ENCODE data around the gene CD6. TPM values are rescaled to one million over a fixed set of nuclear protein-coding genes. Genes with fewer than 3 reads are reported as not detected.

Gene CD6
- total RNA-seq, 1 donor: 1.3 TPM

DNA sequence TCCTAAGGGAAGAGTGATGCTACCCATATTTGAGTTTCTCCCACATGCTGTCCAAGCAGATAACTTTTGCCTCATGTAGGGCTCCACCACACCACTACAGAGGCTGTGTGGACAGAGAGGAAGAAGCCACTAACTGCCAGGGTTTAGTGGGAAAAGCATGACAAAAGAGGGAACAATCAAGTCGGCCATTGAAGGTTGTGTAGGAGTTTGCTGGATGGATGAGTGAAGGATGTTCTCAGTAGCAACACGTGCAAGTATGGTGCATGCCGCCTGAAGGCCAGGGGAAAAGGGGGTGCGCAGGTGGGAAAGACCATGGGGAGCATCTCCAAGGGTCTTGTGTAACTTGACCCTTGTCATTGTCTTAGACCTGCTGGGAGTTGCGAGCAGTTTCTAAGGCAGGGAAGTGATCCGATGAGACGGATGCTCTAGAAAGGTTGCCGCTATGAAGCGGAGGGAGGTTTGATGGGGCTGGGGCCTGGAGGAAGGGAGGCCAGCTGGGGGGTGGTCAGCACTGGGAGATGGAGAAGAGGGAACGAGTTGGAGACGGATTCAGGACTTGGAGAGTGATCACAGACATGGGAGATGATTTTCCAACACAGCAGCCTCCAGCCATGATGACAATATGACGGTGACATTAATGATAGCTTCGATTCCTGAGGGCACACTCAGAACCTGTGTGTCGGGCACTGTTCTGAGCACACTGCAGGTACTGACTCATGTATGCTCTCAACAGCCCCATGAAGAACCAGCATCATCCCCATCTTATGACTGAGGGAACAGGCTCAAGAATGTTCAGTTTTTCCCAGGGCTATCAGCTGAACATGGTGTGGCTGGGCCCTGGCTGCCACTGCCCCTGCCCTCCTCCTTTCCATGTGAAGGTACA is 53.7 kb downstream of the CD6 start:
- DNase-seq (ENCODE audit: low read depth in 2 of 3, low spot score in 2 of 3): no peak

DNA sequence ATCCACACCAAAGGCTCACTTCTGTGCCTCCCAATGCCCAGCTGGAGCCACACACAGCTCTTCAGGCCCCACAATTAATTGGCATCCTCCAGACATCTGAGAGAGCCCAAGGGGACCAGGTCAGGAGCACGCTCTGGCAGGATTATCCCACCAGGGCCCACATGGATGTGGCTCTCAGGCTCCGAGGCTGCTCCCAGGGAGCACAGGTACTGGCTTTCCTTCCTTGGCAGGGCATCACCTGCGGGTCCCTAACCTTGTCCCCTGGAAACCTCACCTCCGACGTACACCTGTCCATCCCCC is 54.3 kb downstream of the CD6 start:
- no peak for DNase-seq (ENCODE audit: low read depth in 2 of 3, low spot score in 2 of 3)

DNA sequence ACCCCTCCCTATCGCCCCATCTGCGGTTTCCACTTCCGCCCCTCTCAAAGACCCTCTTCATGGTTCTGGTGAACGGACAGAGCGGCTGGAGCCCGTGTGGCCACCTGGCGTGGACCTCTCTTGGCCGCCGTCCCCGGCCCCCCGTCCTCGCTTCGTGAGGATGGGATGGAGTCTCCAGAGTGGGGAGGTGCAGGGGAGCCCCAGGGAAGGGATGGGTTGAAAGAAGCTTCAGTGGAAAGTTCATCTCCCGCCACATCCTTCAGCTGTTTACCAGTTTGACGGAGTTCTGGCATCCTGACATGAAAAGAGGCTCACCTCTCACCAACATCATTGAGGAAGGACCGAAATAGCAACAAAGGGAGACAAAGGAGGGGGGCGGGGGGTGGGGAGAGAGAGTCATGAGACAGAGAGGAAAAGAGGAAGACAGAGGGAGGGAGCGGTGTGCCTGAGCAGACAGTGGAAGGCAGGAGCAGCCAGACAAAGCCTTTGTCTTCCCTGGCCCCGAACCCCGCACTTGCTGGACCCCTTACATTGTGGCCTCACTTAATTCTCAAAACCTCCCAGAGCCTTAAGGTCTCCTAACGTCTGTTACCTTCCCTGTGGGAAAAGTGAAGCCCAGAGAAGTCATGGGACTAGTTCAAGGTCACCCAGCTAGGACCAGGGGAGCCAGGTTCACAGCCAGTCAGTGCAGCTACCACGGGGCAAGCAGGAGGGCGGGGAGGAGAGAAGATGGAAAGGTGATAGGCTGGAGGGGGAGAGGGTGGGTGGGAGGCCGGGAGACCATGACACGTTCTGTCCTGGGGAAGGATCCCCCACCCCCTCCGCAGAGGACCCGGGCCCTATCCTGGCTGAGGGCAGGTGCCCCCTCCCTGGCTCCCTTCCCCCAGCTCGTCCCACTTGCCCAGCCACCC is 54.9 kb downstream of the CD6 start:
- DNase-seq (ENCODE audit: low read depth in 2 of 3, low spot score in 2 of 3): peak; percentile 34 to 73 (median 53)

DNA sequence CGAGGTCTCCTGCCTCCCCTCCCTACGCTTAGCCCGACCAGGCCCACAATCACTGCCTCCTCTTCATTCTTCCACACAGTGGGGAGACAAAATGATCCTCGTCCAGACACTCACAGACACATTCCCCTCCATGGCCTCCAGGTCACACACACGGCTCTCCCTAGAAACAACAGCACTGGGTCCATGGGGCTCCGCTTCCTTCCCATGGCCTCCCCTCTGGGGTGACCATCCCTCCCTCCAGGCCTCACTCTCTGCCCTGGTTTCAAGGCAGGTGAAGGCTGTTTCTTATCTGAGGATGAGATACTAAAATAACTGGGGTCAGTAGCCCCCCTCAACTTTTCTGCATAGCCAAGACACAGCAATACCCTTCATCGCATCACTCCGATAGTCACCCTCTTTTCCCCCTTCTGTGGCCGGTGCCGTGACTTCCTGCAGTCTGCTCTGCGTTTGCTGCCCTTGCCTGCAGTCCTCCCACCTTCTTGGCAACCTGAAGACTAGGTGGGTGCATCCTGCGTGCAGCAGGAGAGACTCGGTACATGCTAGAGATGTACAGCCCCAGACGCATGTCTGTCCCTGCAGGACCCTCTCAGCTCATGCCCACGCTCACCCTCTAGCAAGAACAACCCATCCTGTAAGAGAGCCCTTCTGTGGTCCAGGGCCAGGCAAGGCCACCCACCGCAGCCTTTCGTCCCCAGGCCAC is 55.8 kb downstream of the CD6 start:
- DNase-seq (ENCODE audit: low read depth in 2 of 3, low spot score in 2 of 3): no peak

DNA sequence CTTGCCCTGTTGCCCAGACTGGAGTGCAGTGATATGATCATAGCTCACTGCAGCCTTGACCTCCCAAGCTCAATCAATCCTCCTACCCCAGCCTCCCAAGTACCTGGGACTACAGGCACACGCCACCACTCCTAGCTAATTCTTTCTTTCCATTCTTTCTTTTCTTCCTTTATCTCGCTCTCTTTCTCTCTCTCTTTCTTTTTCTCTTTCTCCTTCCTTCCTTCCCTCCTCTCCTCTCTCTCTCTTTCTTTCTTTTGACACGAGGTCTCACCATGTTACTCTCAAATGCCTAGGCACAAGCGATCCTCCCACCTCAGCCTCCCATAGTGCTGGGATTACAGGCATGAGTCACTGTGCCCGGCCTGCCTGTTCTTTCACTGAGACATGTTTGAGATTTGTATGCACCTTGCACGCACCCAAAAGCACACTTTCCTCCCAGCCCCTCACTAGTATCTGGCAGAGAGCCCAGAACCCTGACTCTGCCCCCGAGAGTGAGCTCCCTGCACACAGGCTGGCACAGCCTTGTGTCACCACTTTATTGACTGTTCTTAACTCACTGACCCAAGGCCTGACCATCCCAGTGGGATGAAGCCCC is 56.8 kb downstream of the CD6 start:
- peak in 2 of 3 donors; percentile 70 to 73 for DNase-seq (ENCODE audit: low read depth in 2 of 3, low spot score in 2 of 3)

DNA sequence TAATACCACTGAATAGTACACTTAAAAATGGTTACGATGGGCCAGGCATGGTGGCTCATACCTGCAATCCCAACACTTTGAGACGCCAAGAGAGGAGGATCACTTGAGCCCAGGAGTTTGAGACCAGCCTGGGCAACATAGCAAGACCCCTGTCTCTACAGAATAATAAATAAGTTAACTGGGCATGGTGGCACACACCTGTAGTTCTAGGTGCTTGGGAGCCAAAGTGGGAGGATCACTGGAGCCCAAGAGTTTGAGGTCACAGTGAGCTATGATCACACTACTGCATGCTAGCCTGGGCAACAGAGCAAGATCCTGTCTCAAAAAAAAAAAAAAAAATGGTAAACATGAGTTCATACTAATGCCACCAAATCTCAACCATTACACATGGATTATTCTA is 61.3 kb downstream of the CD6 start:
- no peak for DNase-seq (ENCODE audit: low read depth in 2 of 3, low spot score in 2 of 3)

DNA sequence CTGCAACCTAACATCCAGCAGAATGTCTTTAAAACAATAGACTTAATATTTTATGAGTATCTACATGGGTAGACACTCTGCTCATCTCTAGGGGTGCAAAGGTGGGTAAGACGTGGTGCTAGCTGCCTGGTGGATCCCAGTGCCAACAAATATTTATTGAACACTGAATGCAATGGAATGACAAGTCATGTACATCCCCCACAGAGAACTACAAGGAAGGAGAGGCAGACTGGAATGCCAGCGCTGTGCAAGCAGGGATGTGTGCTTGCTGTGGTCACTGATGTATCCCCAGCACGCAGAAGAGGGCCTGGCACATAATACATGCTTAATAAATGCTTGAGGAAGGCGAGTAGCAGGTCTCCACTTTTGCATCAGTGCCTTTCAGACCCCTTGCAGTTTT is 61.9 kb downstream of the CD6 start:
- DNase-seq (ENCODE audit: low read depth in 2 of 3, low spot score in 2 of 3): no peak

DNA sequence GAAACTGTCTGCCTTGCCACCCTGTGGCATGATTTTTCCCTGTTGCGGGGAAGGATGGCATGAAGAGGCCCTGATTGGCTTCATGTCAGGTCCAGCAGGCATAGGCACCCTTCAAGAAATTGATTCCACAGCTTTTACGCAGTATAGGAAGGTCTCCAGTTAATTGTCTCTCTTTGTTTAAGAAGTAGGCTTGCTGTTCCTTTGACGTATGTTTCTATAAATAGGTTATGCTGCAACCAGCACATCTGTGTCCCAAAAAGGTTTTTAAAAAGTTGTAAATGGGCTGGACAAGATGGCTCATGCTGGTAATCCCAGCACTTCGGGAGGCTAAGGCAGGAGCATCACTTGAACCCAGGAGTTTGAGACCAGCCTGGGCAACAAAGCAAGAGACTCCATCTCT is 62.6 kb downstream of the CD6 start:
- no peak for DNase-seq (ENCODE audit: low read depth in 2 of 3, low spot score in 2 of 3)

DNA sequence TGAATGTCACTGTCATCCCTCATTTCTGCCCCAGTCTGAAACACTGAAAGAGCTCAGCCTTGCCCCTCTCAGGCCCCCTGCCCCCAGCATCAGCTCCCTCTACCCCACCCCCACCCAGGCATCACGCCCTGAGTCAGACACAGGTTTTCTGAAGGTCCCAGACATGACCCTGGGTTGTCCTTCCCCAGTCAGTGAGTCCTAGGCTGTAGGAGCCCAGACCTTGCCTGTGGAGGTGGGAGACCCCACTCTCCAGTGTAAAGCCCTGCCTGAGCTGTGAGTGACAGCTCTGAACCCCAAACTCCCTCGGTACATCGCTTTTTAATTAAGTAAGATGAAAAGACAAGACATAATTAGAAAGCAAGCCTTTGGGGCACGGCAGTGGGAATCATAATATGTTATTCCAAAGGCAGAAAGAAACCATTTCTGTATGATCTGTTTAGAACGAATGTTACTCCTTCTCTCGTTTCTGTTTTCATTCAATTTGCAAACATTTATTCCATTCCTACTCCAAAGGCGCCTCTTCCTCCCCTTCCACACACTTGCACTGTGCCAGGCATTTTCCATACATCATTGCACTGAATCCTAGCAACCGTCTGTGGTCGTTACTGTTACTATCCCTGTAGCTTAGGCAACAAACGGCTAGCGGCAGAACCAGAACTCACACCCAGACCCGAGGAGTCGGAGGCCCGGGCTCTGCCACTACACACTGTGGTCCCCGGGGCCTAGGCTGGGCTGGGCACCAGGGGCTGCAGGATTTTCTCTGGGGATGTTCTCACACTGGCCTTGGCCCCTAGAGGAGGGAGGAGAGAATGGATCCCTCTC is 63.4 kb downstream of the CD6 start:
- DNase-seq (ENCODE audit: low read depth in 2 of 3, low spot score in 2 of 3): no peak

DNA sequence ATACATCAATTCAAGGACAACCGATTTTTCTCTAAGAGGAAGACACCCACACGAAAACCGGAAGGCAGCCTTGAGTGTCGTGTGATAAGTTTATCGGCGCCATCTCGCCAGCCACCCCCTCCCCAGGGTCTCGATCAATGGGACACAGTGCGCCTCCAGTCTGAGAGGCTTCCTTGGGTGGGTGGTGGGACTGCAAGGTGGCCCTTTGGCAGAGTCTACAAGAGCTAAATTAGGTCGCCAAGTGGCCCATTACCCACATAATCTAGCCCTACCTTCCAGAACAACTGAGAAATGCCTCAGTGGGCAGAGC is 64.0 kb downstream of the CD6 start:
- DNase-seq (ENCODE audit: low read depth in 2 of 3, low spot score in 2 of 3): no peak

DNA sequence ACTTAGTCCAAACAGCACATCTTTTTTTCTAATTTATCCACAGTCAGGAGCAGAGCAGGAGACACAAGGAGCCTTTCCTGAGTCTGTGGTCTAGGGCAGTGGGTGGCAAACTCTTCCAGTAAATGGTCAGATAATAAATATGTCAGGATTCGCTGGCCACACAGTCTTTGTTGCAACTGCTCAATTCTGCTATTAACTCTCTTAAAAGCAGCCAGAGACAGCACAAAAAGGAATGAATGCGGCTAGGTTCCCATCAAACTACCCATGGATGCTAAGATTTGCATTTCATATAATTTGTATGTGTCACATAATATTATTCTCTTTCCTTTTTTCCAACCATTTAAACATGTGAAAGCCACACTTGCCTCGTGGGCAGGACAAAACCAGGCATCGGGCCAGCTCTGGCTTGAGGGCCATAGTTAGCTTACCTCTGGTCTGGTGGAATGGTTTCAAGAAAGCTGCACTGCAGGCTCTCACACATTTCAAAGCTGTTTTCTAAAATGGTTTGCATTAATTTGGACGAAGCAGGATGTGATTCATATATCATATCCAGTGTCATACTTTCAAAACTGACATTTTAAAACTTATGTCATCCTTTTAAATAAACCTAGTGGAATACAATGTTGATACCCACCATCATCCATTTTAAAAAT is 66.1 kb downstream of the CD6 start:
- DNase-seq (ENCODE audit: low read depth in 2 of 3, low spot score in 2 of 3): no peak

DNA sequence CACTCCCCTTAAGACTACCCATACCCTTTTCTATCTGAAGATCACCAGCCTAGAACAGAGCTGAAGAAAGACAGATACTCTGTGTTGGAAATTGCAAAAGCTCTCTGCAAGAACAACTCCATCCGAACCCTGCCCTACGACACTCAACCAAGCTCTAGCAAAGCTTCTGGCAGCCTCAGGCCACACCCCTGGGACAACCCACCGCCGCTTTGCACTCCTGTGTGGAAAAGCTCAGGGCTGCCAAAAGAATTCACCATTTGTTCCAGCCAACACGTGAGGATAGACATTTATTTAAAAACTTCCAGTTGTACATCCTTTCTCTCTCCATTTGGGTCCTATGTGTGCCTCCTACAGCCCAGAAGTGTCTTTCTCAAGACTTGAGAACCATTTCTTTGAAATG is 68.4 kb downstream of the CD6 start:
- DNase-seq (ENCODE audit: low read depth in 2 of 3, low spot score in 2 of 3): no peak

DNA sequence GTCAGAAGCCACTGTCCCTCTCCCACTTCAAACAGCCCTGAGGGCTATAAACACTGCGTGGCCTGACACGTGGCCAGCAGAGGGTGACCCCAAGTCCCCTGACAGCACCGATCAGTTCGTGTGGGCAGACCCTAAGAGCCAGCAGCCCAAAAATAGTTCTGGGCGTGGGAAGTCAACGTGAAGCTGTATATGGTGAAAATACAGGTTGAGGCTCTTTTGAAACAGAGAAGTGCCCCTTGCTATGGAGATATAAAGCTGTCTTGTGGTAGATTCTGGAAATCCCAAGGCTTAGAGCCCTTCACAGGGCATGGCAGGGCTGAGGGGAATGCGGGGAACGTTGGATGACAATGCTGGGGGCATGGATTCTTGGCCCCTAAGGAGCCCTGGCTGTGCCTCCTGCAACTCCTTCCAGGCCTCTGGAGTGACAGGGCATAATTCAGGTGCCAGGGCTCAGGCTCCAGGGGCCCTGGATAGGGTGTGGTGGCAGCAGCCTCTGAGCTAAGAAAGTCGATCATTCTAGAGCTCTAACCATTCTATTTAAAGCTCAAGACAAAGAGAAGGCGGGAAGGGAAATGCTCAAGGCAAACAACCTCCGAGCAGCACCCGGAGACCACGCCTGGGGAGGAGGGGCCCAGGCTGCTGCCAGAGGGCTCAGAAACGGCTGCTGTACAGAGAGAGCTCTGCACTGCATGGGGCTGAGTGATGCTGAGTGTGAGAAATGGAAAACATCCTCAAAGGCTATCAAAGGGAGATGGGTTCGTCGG is 70.5 kb downstream of the CD6 start:
- peak in 2 of 3 donors; percentile 57 to 61 for DNase-seq (ENCODE audit: low read depth in 2 of 3, low spot score in 2 of 3)

DNA sequence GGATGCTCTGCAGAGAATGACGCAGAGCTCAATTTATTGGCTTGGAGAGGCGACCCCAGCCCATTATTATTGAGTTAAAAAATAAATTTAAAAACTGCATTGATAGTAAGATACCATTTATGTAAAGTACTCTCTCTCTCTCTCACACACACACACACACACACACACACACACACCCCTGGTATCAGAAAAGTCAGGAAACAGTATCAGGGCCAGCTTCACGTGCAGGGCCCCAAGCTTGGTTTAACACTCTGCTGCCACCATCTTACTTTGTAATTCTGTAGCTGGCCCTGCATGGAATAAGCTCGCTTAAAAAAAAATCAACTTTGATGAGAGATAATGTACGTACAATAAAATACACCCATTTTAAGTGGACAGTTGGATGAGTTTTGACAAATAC is 71.1 kb downstream of the CD6 start:
- no peak for DNase-seq (ENCODE audit: low read depth in 2 of 3, low spot score in 2 of 3)

DNA sequence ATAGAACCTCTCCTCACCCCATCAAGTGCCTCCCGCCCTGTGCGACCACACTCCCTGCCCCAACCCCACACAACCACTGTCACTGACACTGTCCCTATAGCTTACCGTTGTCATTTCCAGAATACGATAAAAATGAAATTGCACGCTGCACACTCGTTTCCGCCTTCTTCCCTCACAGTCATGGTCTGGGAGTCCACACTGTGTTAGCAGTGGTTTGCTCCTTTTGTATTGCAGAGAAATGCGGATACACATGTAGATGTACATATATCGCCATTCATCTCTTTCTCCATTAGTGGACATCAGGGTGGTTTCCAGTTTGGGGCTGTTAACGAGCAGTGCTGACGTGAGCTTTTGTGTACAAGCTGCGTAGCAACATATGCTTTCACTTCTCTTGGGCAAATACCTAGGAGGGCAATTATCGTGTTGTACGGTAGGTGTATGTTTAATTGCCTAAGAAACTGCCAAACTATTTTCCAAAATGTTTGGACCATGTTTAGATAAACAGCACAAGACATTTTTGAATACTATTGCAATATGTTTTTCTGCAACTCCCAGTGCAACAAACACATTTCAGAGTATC is 71.6 kb downstream of the CD6 start:
- no peak for DNase-seq (ENCODE audit: low read depth in 2 of 3, low spot score in 2 of 3)

DNA sequence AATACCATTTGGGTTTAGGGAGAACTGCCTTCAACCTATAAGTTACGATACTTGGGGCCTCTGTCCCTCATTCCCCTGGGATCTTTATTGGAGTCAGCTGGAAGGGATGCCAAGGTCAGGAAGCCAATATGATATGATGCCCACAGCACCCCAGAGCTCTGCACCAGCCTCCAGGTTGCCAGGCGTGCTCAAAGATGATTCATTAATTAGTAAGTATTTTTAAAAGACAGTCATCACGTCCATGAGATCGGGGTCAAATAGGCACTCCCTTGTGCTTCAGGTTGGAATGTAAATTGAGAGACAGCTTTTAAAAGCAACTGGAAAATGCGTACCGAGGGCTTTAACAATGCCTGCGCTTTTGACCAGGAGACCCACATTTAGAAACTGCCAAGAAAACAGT is 73.8 kb downstream of the CD6 start:
- DNase-seq (ENCODE audit: low read depth in 2 of 3, low spot score in 2 of 3): no peak

DNA sequence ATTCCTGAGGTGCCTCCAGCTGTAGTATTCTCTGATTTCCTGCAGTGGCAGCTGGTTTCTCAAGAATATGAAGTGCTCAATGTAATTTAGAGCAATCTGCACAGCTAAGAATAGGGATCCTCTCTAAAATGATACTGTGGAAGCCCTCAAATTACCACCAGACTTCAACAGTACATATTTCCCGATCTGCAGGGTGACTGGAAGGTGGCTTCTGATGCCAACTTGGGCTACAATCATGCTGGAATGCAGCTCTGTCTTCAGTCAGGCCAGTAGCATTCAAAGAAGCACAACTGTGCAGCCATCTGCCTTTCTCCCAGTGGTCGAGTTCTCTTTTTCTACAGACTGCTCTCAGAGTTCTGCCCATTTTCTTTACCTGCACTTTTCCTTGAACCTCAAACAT is 75.4 kb downstream of the CD6 start:
- no peak for DNase-seq (ENCODE audit: low read depth in 2 of 3, low spot score in 2 of 3)

DNA sequence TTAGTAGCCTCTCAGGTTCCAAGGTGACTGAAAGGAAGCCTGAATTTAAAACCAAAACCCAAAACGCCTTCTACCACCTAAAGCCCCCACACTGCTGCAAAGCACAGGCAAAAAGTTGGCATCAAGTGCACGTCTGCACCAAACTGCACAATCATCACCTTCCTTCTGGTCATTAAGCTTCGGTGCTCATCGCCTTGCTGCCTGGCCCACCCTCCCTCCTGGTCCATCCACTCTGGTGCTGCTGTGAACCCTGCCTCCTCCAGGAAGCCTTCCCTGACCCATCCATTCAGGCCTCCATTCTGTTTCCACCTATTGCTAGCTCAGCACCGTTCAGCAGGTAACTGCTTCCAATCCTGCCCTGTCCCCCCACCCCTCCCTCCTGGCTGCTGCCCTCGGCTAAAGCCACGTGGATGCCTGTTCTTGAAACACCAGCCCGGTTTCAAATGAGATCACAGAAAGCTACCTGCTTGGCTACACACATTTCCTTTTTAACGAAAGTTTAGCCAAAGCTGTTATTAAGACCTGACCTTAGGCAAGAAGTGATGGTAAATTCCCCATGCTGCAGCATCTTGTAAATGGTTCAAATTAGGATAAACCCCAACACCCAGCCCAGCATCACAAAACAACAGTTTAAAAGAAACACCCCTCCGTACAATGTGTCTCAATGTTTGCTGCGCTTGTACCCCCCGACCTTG is 77.0 kb downstream of the CD6 start:
- no peak for DNase-seq (ENCODE audit: low read depth in 2 of 3, low spot score in 2 of 3)
